ENCODE results near the gene YPEL5. TPM values are rescaled to one million over a fixed set of nuclear protein-coding genes. Genes with fewer than 3 reads are reported as not detected.

YPEL5 gene
- total and polyA plus RNA-seq, 8 donors: 17.7 to 192 (median 72.0) TPM

GRCh38 chr2:30127016-30127893 lies 19.6 kb upstream of the YPEL5 start:
- no peaks in the 10 kb centered on the region for H3K36me3 ChIP-seq
- intact Hi-C loops (cut with DNase I; ENCODE audit: low total_unique reads): no loop called here
- no peak overlapping the region for H3K4me3 ChIP-seq
- no peak for DNase-seq
- WGBS, 5 donors: 77 to 87% (median 81%) methylated on average over 8 to 9 of the region's 9 CpGs
- H3K9me3 ChIP-seq: no peaks in the 10 kb centered on the region
- H3K27ac ChIP-seq: no peak overlapping the region
- H3K4me1 ChIP-seq: peaks cover 0 to 5% (median 0%) of the 10 kb centered on the region in 4 donors
- peaks cover 0 to 3% (median 0%) of the 10 kb centered on the region in 3 donors for H3K27me3 ChIP-seq
- no peak for TF ChIP-seq CTCF (IDR thresholded peaks at IDR 0.05)
- TF ChIP-seq POLR2A (IDR thresholded peaks at IDR 0.05): no peak
- no peak for TF ChIP-seq POLR2AphosphoS5 (IDR thresholded peaks at IDR 0.05)
- no peak for TF ChIP-seq EP300 (IDR thresholded peaks at IDR 0.05)

- WGBS, 5 donors: 55 to 78% (median 58%) methylated on average over 5 of the region's 5 CpGs
- no peaks in the 10 kb centered on the region for H3K9me3 ChIP-seq
- no peak for DNase-seq
Measured at GRCh38 chr2:30134582-30134981, 12.2 kb upstream of the YPEL5 start.

GRCh38 chr2:30135541-30135940 lies 11.3 kb upstream of the YPEL5 start:
- TF ChIP-seq EP300 (IDR thresholded peaks at IDR 0.05): no peak
- no peak for TF ChIP-seq POLR2A (IDR thresholded peaks at IDR 0.05)
- TF ChIP-seq POLR2AphosphoS5 (IDR thresholded peaks at IDR 0.05): no peak
- TF ChIP-seq CTCF (IDR thresholded peaks at IDR 0.05): no peak
- no peak overlapping the region for H3K4me3 ChIP-seq
- H3K9me3 ChIP-seq: no peaks in the 10 kb centered on the region
- no peak for DNase-seq
- H3K27ac ChIP-seq: no peak overlapping the region
- WGBS, 5 donors: 71 to 84% (median 77%) methylated on average over 3 of the region's 3 CpGs
- no peaks in the 10 kb centered on the region for H3K36me3 ChIP-seq
- no peaks in the 10 kb centered on the region for H3K27me3 ChIP-seq
- intact Hi-C loops (cut with DNase I; ENCODE audit: low total_unique reads): no loop called here
- H3K4me1 ChIP-seq: no peaks in the 10 kb centered on the region

More at GRCh38 chr2:30134582-30134981, 12.2 kb upstream of the YPEL5 start:
- intact Hi-C loops (cut with DNase I; ENCODE audit: low total_unique reads): no loop called here
- TF ChIP-seq POLR2A (IDR thresholded peaks at IDR 0.05) (no peak), EP300 (IDR thresholded peaks at IDR 0.05) (no peak), CTCF (IDR thresholded peaks at IDR 0.05) (no peak), POLR2AphosphoS5 (IDR thresholded peaks at IDR 0.05) (no peak)
- no peaks in the 10 kb centered on the region for H3K4me1 ChIP-seq
- no peak overlapping the region for H3K4me3 ChIP-seq
- H3K27ac ChIP-seq: no peak overlapping the region
- no peaks in the 10 kb centered on the region for H3K36me3 ChIP-seq
- H3K27me3 ChIP-seq: no peaks in the 10 kb centered on the region

GRCh38 chr2:30136764-30137444 lies 9.9 kb upstream of the YPEL5 start:
- DNase-seq: no peak
- no peak for TF ChIP-seq EP300 (IDR thresholded peaks at IDR 0.05)
- no peak for TF ChIP-seq POLR2AphosphoS5 (IDR thresholded peaks at IDR 0.05)
- no peak for TF ChIP-seq POLR2A (IDR thresholded peaks at IDR 0.05)
- TF ChIP-seq CTCF (IDR thresholded peaks at IDR 0.05): no peak
- H3K27ac ChIP-seq: no peak overlapping the region
- H3K4me3 ChIP-seq: no peak overlapping the region
- no peaks in the 10 kb centered on the region for H3K27me3 ChIP-seq
- H3K36me3 ChIP-seq: no peaks in the 10 kb centered on the region
- intact Hi-C loops (cut with DNase I; ENCODE audit: low total_unique reads): no loop called here
- no peaks in the 10 kb centered on the region for H3K4me1 ChIP-seq
- no peaks in the 10 kb centered on the region for H3K9me3 ChIP-seq
- 53 to 65% (median 63%) methylated on average over 10 of the region's 10 CpGs for WGBS, 5 donors
